ENCODE data around the gene ARGLU1.

GRCh38 chr13:106575896-106576295, 8.0 kb upstream of the ARGLU1 start:
- TF ChIP-seq CTCF (IDR thresholded peaks at IDR 0.05; ENCODE audit: low read depth, low read length) (no peak), POLR2A (IDR thresholded peaks at IDR 0.05; ENCODE audit: extremely low read depth, insufficient read length) (no peak), MAX (IDR thresholded peaks at IDR 0.05; ENCODE audit: low read depth, low read length) (no peak), MYC (IDR thresholded peaks at IDR 0.05; ENCODE audit: low read depth, low read length) (no peak)
